GM12878 (cell line): ENCODE data around the gene PRMT3. TPM values are rescaled to one million over a fixed set of nuclear protein-coding genes. Genes with fewer than 3 reads are reported as not detected.

Experiments used
- ATAC-seq: fragments of 200-7000 bp; cut with Tn5 transposase; 3 replicates; pipeline ENCODE4 v1.9.1; 2020; ENCODE audit warnings: mild to moderate bottlenecking, moderate library complexity
- BruUV-seq: library from RNA; stranded (reverse); fragments of 400-500 nt; replicated peaks from 2 replicates; lab custom pipeline; 2021; lab: Mats Ljungman, UMichigan
- CTCF ChIA-PET: fragments of 300-600 bp; sonication (Branson Sonifier 250); formaldehyde crosslinking; extraction: SDS; loops from one replicate; lab custom pipeline; 2021; ENCODE audit warnings: inconsistent platforms; lab: Yijun Ruan, JAX
- POLR2A ChIA-PET: fragments of 350-600 bp; formaldehyde crosslinking; extraction: SDS; loops from one replicate; lab custom pipeline; 2021; ENCODE audit warnings: inconsistent platforms; lab: Charles Lee
- RAD21 ChIA-PET: fragments of 300-600 bp; sonication (Branson Sonifier 250); formaldehyde crosslinking; loops from one replicate; lab custom pipeline; 2023; ENCODE audit warnings: antibody characterized with exemption; ENCODE audit not compliant: unreplicated experiment; lab: Charles Lee
- SMC1A ChIA-PET: fragments of 300-600 bp; sonication (Branson Sonifier 250); formaldehyde crosslinking; loops from one replicate; lab custom pipeline; 2023; ENCODE audit not compliant: unreplicated experiment, uncharacterized antibody; lab: Charles Lee
- DNase-seq: peaks from one replicate; pipeline ENCODE4 v3.0.0-alpha.2; 2011; ENCODE audit warnings: low read depth, low spot score
- FAIRE-seq: peaks from 3 replicates; lab custom pipeline; 2011; peaks lifted over from hg19 to GRCh38; lab: Jason Lieb, UNC
- H2AFZ ChIP-seq: 2 replicates; pipeline ENCODE4 v1.6.0; 2011; ENCODE audit warnings: low read depth, low read length, control low read depth; ENCODE audit not compliant: control insufficient read depth
- H3K27ac ChIP-seq: 2 replicates; pipeline ENCODE4 v1.5.1; 2011; ENCODE audit warnings: control low read depth; ENCODE audit not compliant: control insufficient read depth, insufficient read depth
- H3K27me3 ChIP-seq, 2 experiments: replicated peaks in 1 of 2; 2 replicates each; pipeline versions ENCODE4 v1.6.0 to v1.6.1; 2011; ENCODE audit warnings: low read length in 1 of 2; ENCODE audit not compliant: control insufficient read depth in 2 of 2, insufficient read depth in 2 of 2
- H3K36me3 ChIP-seq, 2 experiments: 2 replicates each; pipeline ENCODE4 v1.5.1; 2011; ENCODE audit warnings: low read length in 1 of 2; ENCODE audit not compliant: control insufficient read depth in 2 of 2, insufficient read depth in 2 of 2
- H3K4me1 ChIP-seq: 2 replicates; pipeline ENCODE4 v1.6.1; 2011; ENCODE audit warnings: mild to moderate bottlenecking, low read length, moderate library complexity, mixed read lengths; ENCODE audit not compliant: control insufficient read depth, insufficient read depth
- H3K4me2 ChIP-seq: 2 replicates; pipeline ENCODE4 v1.6.0; 2011; ENCODE audit warnings: control low read depth; ENCODE audit not compliant: control insufficient read depth, insufficient read depth
- H3K4me3 ChIP-seq: fragments of 200-600 bp; sonication (generic); 2 replicates; pipeline ENCODE4 v1.5.1; 2016
- H3K79me2 ChIP-seq: 2 replicates; pipeline ENCODE4 v1.6.0; 2011; ENCODE audit warnings: low read length; ENCODE audit not compliant: control insufficient read depth, insufficient read depth
- H3K9ac ChIP-seq: 2 replicates; pipeline ENCODE4 v1.8.0; 2011; ENCODE audit warnings: low read length, control low read depth, mixed read lengths; ENCODE audit not compliant: control insufficient read depth, insufficient read depth
- H3K9me3 ChIP-seq: replicated peaks from 3 replicates; pipeline ENCODE4 v1.5.1; 2011; ENCODE audit warnings: mild to moderate bottlenecking, low read length; ENCODE audit not compliant: control insufficient read depth, insufficient read depth
- H4K20me1 ChIP-seq: 2 replicates; pipeline ENCODE4 v1.6.0; 2011; ENCODE audit not compliant: control insufficient read depth, insufficient read depth
- BCL3 ChIP-seq: IDR thresholded peaks from 2 replicates; pipeline ENCODE4 v1.6.1; 2011; ENCODE audit warnings: borderline replicate concordance, low read depth, mild to moderate bottlenecking, moderate library complexity, low read length; ENCODE audit not compliant: insufficient read depth, poor library complexity, severe bottlenecking
- CBX3 ChIP-seq: fragments of 200-600 bp; sonication (generic); IDR thresholded peaks from 2 replicates; pipeline ENCODE4 v1.6.1; 2016; ENCODE audit warnings: low read depth, borderline replicate concordance
- CBX5 ChIP-seq: sonication (generic); IDR thresholded peaks from 2 replicates; pipeline ENCODE4 v1.6.1; 2016; ENCODE audit warnings: low read depth, moderate library complexity, mild to moderate bottlenecking, inconsistent platforms
- E2F8 ChIP-seq: fragments of 450-650 bp; IDR thresholded peaks from 2 replicates; pipeline ENCODE4 v1.6.1; 2018; ENCODE audit warnings: mild to moderate bottlenecking, low read depth, moderate library complexity; ENCODE audit not compliant: partially characterized antibody
- ESRRA ChIP-seq: IDR thresholded peaks from 2 replicates; pipeline ENCODE4 v1.6.1; 2012; ENCODE audit warnings: mild to moderate bottlenecking, low read length, improper control_type of control experiment
- FOXK2 ChIP-seq: fragments of 450-650 bp; IDR thresholded peaks from 2 replicates; pipeline ENCODE4 v1.6.1; 2017; ENCODE audit warnings: mild to moderate bottlenecking, moderate library complexity
- NR2C1 ChIP-seq: fragments of 450-650 bp; IDR thresholded peaks from 2 replicates; pipeline ENCODE4 v1.6.1; 2017; ENCODE audit warnings: antibody characterized with exemption, mild to moderate bottlenecking, moderate library complexity
- SP1 ChIP-seq: IDR thresholded peaks from one replicate; pipeline ENCODE4 v1.6.1; 2011; ENCODE audit warnings: low read depth, low read length
- SPI1 ChIP-seq: IDR thresholded peaks from 2 replicates; pipeline ENCODE4 v1.6.1; 2011; ENCODE audit warnings: low read depth, mild to moderate bottlenecking, low read length, moderate library complexity, borderline replicate concordance; ENCODE audit not compliant: insufficient read depth
- ZNF207 ChIP-seq: fragments of 450-650 bp; IDR thresholded peaks from 2 replicates; pipeline ENCODE4 v1.6.1; 2014; ENCODE audit warnings: antibody characterized with exemption, mild to moderate bottlenecking, borderline replicate concordance
- WGBS: methylation state at CpG from one replicate; pipeline ENCODE4 v1.1.6; 2016; ENCODE audit warnings: low lambda C conversion rate; ENCODE audit not compliant: insufficient replicate concordance, insufficient coverage; ENCODE audit errors: missing lambda C conversion rate; 5-methylcytosine and 5-hydroxymethylcytosine counted together
- in situ Hi-C: fragments of 300-500 bp; cut with MboI; formaldehyde crosslinking; loops from 9 replicates; pipeline ENCODE4 v1.14.3; 2018; ENCODE audit warnings: mixed read lengths
- intact Hi-C: fragments of 100-400 bp; cut with micrococcal nuclease; formaldehyde crosslinking; loops from one replicate; pipeline ENCODE4 v1.14.2; 2022; ENCODE audit not compliant: unreplicated experiment
- polyA plus RNA-seq, 11 experiments: library from polyadenylated mRNA; depleted of rRNA in 4 of 11; unstranded in 6 of 11; stranded (reverse) in 5 of 11; fragments of >200 nt; fragmentation: Nextera tagmentation in 4 of 11; fragmentation: Illumina TruSeq in 1 of 11; extraction: Ambion mirVana in 4 of 11; extraction: Trizol in 1 of 11; gene quantifications; 1 replicate in 1 of 11; 2 replicates in 10 of 11; pipeline versions ENCODE4 v1.2.1 to v1.2.3, GENCODE V29; 2011 to 2016; ENCODE audit warnings: inconsistent platforms in 2 of 11, missing spikeins in 2 of 11, low read depth in 1 of 11
- total RNA-seq, 4 experiments: library from RNA; depleted of rRNA in 3 of 4; stranded (reverse); fragments of >200 nt in 3 of 4; fragmentation: Illumina TruSeq in 1 of 4; extraction: Trizol in 1 of 4; gene quantifications; 2 replicates each; pipeline versions ENCODE4 v1.2.1 to v1.2.3, GENCODE V29; 2013 to 2021

Gene PRMT3
- total and polyA plus RNA-seq, 10 of the 15 experiments (the other 5 are each of a cell fraction or from before 2014, with no cell fraction given): 13.9 to 52.1 (median 27.7) TPM

- TF ChIP-seq CBX5: no peak
- no peak for TF ChIP-seq ESRRA
- TF ChIP-seq CBX3: no peak
These were observed 159.9 kb downstream of the PRMT3 start (continued) for GRCh38 chr11:20547411-20547810.

GRCh38 chr11:20551096-20551495 is 163.6 kb downstream of the PRMT3 start:
- no peak for DNase-seq
- no peaks in the 10 kb centered on the region for H3K9me3 ChIP-seq
- no peaks in the 10 kb centered on the region; a peak in 1 of 4 replicates for H3K27me3 ChIP-seq
- ChIA-PET SMC1A (no interaction called here), RAD21 (no interaction called here), CTCF (no interaction called here), POLR2A (interaction anchor here (0.5 kb wide), 1 partner anchor 483 kb away, joined by 6 read pairs; no protein-coding TSS in a partner anchor)
- no peak overlapping the region for H3K4me2 ChIP-seq
- no peak for FAIRE-seq
- no peak overlapping the region for H3K9ac ChIP-seq
- in situ Hi-C loops: no loop called here
- intact Hi-C loops: no loop called here
- H3K4me1 ChIP-seq: no peaks in the 10 kb centered on the region
- TF ChIP-seq SPI1: no peak
- no peak for TF ChIP-seq SP1
- TF ChIP-seq BCL3: no peak
- no peak for TF ChIP-seq NR2C1
- no peak for TF ChIP-seq CBX5
- no peak for TF ChIP-seq FOXK2
- TF ChIP-seq E2F8: no peak
- TF ChIP-seq ZNF207: no peak
- H4K20me1 ChIP-seq: no peaks in the 10 kb centered on the region
- H2AFZ ChIP-seq: no peak overlapping the region
- no peaks in the 10 kb centered on the region for H3K79me2 ChIP-seq
- no peak for ATAC-seq
- no peak overlapping the region for H3K4me3 ChIP-seq
- no TSS peak for BruUV-seq
- H3K36me3 ChIP-seq: no peaks in the 10 kb centered on the region
- H3K27ac ChIP-seq: no peak overlapping the region
- whole genome bisulfite sequencing: 0% methylated on average over 2 of the region's 2 CpGs
